Endodermal cell (in vitro differentiated cells): Measurements from ENCODE around the gene TMEM222. TPM values are rescaled to one million over a fixed set of nuclear protein-coding genes. Genes with fewer than 3 reads are reported as not detected.

Source experiments
- DNase-seq: peaks from one replicate; pipeline ENCODE4 v3.0.0-alpha.2; 2017
- H3K27ac ChIP-seq: 2 replicates; pipeline ENCODE4 v1.5.1; 2013; ENCODE audit warnings: mild to moderate bottlenecking, low read depth, low read length, moderate library complexity
- H3K27me3 ChIP-seq: 2 replicates; pipeline ENCODE4 v1.6.1; 2013; ENCODE audit warnings: mild to moderate bottlenecking, low read length, moderate library complexity; ENCODE audit not compliant: insufficient read depth, control insufficient read depth, poor library complexity, severe bottlenecking
- H3K36me3 ChIP-seq: 2 replicates; pipeline ENCODE4 v1.7.0; 2013; ENCODE audit warnings: mild to moderate bottlenecking, low read length, moderate library complexity; ENCODE audit not compliant: control insufficient read depth, insufficient read depth
- H3K4me1 ChIP-seq: one replicate; pipeline ENCODE4 v1.7.0; 2013; ENCODE audit warnings: low read length; ENCODE audit not compliant: control insufficient read depth, insufficient read depth
- H3K4me3 ChIP-seq: 2 replicates; pipeline ENCODE4 v1.5.1; 2013; ENCODE audit warnings: mild to moderate bottlenecking, low read length, moderate library complexity
- H3K9ac ChIP-seq: 2 replicates; pipeline ENCODE4 v1.6.1; 2013; ENCODE audit warnings: mild to moderate bottlenecking, low read length, moderate library complexity; ENCODE audit not compliant: poor library complexity, severe bottlenecking; ENCODE audit errors: extremely low read depth
- H3K9me3 ChIP-seq: 2 replicates; pipeline ENCODE4 v1.6.1; 2013; ENCODE audit warnings: mild to moderate bottlenecking, low read length, moderate library complexity; ENCODE audit not compliant: control insufficient read depth
- H3K27ac Mint-ChIP-seq: 2 replicates; pipeline ENCODE4 v1.8.0; 2020; ENCODE audit warnings: mixed read lengths
- H3K27me3 Mint-ChIP-seq: 2 replicates; pipeline ENCODE4 v1.8.0; 2021; ENCODE audit warnings: mild to moderate bottlenecking, mixed read lengths; ENCODE audit not compliant: insufficient read depth
- H3K36me3 Mint-ChIP-seq: 2 replicates; pipeline ENCODE4 v1.8.0; 2020; ENCODE audit warnings: low read depth, mixed read lengths
- H3K4me1 Mint-ChIP-seq: 2 replicates; pipeline ENCODE4 v1.8.0; 2020; ENCODE audit warnings: mixed read lengths
- H3K4me3 Mint-ChIP-seq: 2 replicates; pipeline ENCODE4 v1.8.0; 2020; ENCODE audit warnings: mild to moderate bottlenecking, moderate library complexity, mixed read lengths
- H3K9me3 Mint-ChIP-seq: 2 replicates; pipeline ENCODE4 v1.8.0; 2020; ENCODE audit warnings: mild to moderate bottlenecking, mixed read lengths
- WGBS, 2 experiments: methylation state at CpG; one replicate each; pipeline versions ENCODE4 v1.1.5 to v1.1.7; 2013; ENCODE audit warnings: missing lambda C conversion rate in 2 of 2, mixed read lengths in 1 of 2; ENCODE audit not compliant: insufficient coverage in 1 of 2, insufficient read length in 1 of 2; 5-methylcytosine and 5-hydroxymethylcytosine counted together
- total RNA-seq, 2 donors: library from RNA; stranded (reverse); fragmentation: NEBNext Ultra II Directional in 1 of 2; extraction: Animal tissue kit (Norgen Biotek cat#: 25700) in 1 of 2; gene quantifications; 2 replicates in 1 of 2; 3 replicates in 1 of 2; pipeline ENCODE4 v1.2.1, GENCODE V29; 2021
- TF ChIP-seq, protein P1 (sequence below): fragments of 200-600 bp; sonication (generic); conservative IDR thresholded peaks from 2 replicates; pipeline ENCODE4 v1.5.0; 2021; ENCODE audit warnings: antibody characterized with exemption, mild to moderate bottlenecking

TMEM222 gene
- total RNA-seq, 2 donors from 2014 or later, result 26.0 to 31.8 TPM

DNA sequence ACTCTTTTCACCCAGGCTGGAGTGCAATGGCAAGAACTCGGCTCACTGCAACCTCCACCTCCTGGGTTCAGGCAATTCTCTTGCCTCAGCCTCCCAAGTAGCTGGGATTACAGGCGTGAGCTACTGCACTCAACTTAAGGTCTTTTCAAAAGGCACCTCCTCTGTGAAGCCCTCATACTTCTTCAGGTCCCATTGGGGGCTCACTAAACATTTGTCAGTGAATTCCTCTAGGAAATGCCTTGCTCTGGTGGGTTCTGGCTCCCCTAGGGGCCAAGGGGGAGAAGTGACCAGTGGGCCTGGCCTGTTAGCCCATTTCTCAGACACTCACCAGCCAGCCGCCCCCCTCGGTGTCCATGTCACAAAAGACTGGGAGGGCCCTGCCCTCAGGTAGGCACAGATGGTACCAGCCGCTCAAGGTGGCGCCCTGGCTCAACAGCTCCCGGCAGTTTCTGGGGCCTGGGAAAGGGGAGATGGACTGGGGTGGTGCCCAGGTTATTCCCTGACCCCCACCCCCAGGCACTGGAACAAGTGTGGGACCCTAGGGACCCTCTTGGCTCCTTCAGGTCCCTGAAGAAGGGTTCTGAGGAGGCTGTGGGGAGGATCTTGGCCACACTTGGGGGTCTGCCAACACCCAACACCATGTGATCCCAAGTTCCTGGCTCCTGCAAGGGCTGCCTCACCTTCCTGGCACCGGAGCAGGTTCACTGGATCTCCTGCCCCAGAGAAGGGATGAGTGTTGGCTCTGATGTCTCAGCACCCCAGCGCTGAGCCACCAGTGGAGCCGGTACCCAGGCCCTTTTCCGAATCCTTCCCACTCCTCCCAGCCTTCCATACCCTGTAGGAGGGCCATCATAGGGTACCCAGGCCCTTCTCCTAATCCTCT is 51.1 kb downstream of the TMEM222 start:
- H3K27ac Mint-ChIP-seq, result no peak overlapping the region
- WGBS, 2 experiments, result 91 to 93% methylated on average over 4 to 11 of the region's 11 CpGs
- no peak overlapping the region for H3K4me3 Mint-ChIP-seq
- Histone ChIP-seq H3K4me3 (no peak overlapping the region), H3K27ac (no peak overlapping the region), H3K9ac (no peak overlapping the region), H3K36me3 (no peaks in the 10 kb centered on the region), H3K27me3 (no peaks in the 10 kb centered on the region), H3K4me1 (no peaks in the 10 kb centered on the region), H3K9me3 (no peaks in the 10 kb centered on the region)
- no peaks in the 10 kb centered on the region for H3K4me1 Mint-ChIP-seq
- DNase-seq, result peak; percentile 78
- TF ChIP-seq, protein P1, sequence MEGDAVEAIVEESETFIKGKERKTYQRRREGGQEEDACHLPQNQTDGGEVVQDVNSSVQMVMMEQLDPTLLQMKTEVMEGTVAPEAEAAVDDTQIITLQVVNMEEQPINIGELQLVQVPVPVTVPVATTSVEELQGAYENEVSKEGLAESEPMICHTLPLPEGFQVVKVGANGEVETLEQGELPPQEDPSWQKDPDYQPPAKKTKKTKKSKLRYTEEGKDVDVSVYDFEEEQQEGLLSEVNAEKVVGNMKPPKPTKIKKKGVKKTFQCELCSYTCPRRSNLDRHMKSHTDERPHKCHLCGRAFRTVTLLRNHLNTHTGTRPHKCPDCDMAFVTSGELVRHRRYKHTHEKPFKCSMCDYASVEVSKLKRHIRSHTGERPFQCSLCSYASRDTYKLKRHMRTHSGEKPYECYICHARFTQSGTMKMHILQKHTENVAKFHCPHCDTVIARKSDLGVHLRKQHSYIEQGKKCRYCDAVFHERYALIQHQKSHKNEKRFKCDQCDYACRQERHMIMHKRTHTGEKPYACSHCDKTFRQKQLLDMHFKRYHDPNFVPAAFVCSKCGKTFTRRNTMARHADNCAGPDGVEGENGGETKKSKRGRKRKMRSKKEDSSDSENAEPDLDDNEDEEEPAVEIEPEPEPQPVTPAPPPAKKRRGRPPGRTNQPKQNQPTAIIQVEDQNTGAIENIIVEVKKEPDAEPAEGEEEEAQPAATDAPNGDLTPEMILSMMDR, result peak; percentile 69
- peaks cover 3% of the 10 kb centered on the region for H3K27me3 Mint-ChIP-seq
- no peaks in the 10 kb centered on the region for H3K9me3 Mint-ChIP-seq
- no peaks in the 10 kb centered on the region for H3K36me3 Mint-ChIP-seq

DNA sequence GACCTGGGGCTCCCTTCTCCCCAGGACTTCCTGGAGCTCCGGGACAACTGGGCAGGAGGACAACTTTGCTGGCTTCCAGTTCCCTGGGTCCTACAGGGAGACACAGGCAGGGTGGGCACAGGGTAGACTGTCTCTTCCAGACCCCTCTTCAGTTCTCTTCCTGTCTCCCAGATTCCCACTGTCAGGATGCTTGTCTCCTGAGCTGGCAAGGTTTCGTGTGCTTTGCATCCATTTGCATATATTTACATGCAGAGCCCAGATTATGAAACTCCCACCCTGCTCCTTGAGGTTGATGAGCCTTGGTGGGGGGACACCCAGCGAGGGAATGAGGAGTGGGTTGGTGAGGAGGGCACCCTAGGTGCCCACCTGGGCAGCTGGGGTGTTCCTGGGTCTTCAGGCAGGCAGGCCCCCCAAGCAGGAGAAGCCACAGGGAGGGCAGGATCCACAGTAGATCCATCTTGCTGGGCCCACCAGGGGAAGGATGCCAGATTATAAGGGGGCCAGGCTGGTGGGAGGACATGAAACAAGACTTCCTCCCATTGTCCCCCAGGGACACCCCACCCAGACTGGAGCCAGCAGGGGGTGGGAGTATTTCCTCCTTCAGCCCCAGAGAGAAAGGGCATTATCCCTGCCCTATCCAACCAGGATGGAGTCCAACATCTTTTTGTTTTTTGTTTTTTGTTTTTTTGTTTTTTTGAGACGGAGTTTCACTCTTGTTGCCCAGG is 52.6 kb downstream of the TMEM222 start, which contains the start of gene FCN3:
TSS of gene FCN3 (minus strand) at position 463 of the 725 bp plus-strand sequence. CDS start at position 457, 6 bp downstream.
- Mint-ChIP-seq H3K4me1 (no peaks in the 10 kb centered on the region), H3K36me3 (no peaks in the 10 kb centered on the region), H3K27me3 (peaks cover 3% of the 10 kb centered on the region), H3K4me3 (no peak within 1 kb of the TSS), H3K9me3 (no peaks in the 10 kb centered on the region), H3K27ac (no peak within 1 kb of the TSS)
- no peak for DNase-seq
- WGBS, 2 experiments, result 71 to 78% methylated on average over 1 to 4 of the region's 4 CpGs
- Histone ChIP-seq H3K27me3 (no peaks in the 10 kb centered on the region), H3K9me3 (no peaks in the 10 kb centered on the region), H3K9ac (no peak within 1 kb of the TSS), H3K36me3 (no peaks in the 10 kb centered on the region), H3K4me3 (no peak within 1 kb of the TSS), H3K27ac (no peak within 1 kb of the TSS), H3K4me1 (no peaks in the 10 kb centered on the region)
- TF ChIP-seq, protein P1, result no peak

DNA sequence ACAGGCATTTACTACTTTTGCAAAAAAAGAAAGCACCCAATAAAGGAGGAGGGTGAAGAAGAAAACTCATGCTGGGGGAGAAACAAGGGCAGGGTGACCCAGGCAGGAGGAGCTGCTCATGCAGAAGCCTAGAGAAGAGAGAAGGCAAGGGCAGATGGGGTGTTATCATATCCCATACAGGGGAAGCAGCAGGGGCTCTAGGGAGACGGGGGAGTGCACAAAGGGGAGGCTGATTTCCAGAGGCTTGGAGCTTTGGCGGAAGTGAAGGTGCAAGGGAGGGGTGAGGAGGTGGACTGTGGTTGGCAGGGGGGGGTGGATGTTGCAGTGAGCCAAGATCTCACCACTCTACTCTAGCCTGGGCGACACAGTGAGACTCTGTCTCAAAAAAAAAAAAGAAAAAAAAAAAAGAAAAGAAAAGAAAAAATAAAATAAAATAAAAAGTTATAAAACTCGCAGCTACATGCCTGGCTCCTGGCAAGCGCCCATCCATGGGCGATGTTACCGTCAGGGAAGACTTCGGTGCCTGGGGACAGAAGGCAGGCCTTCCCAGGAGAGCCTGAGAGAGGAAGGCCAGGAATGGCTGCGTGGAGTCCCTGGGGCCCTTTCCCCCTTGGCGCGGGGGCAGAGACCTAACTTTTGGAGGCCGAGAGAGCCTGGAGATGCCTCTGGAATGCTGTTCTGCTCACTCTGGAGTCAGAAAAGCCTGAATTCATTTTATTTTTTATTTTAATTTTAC is 56.0 kb downstream of the TMEM222 start:
- no peak overlapping the region for H3K27ac Mint-ChIP-seq
- H3K27me3 Mint-ChIP-seq, result peaks cover 24% of the 10 kb centered on the region
- H3K9me3 ChIP-seq, result no peaks in the 10 kb centered on the region
- TF ChIP-seq, protein P1, result no peak
- H3K4me1 Mint-ChIP-seq, result no peaks in the 10 kb centered on the region
- H3K9ac ChIP-seq, result no peak overlapping the region
- no peaks in the 10 kb centered on the region for H3K36me3 ChIP-seq
- H3K9me3 Mint-ChIP-seq, result no peaks in the 10 kb centered on the region
- no peak overlapping the region for H3K4me3 ChIP-seq
- no peaks in the 10 kb centered on the region for H3K36me3 Mint-ChIP-seq
- DNase-seq, result no peak
- H3K4me3 Mint-ChIP-seq, result no peak overlapping the region
- peaks cover 20% of the 10 kb centered on the region for H3K27me3 ChIP-seq
- 90 to 94% methylated on average over 5 to 11 of the region's 12 CpGs for WGBS, 2 experiments
- no peaks in the 10 kb centered on the region for H3K4me1 ChIP-seq
- no peak overlapping the region for H3K27ac ChIP-seq
